CD4-positive, alpha-beta T cell treated with Interferon gamma for 1 hour (primary cell): ENCODE results near the gene CXCL17.
"Not testable (repeated sequence)": the region's sequence is repeated elsewhere in the genome, so short reads cannot be mapped to it uniquely, and the experiment has no call there.

Source experiments
- DNase-seq: peaks from one replicate; pipeline ENCODE4 v3.0.0-alpha.2; 2020

Gene CXCL17

GRCh38 chr19:42461700-42462324, 19.1 kb upstream of the CXCL17 start:
- no peak for DNase-seq

- DNase-seq, result not testable (repeated sequence)
These were observed 18.5 kb upstream of the CXCL17 start for GRCh38 chr19:42461231-42461630.

GRCh38 chr19:42459926-42460325, 17.2 kb upstream of the CXCL17 start:
- DNase-seq, result no peak

GRCh38 chr19:42455621-42456081, 12.9 kb upstream of the CXCL17 start:
- no peak for DNase-seq

- DNase-seq, result no peak
These were observed 12.3 kb upstream of the CXCL17 start for GRCh38 chr19:42455086-42455485.

GRCh38 chr19:42452590-42452989, 9.8 kb upstream of the CXCL17 start:
- DNase-seq, result no peak

- peak; percentile 85 for DNase-seq
These were observed 7.7 kb upstream of the CXCL17 start for GRCh38 chr19:42450314-42450934.

- not testable (repeated sequence) for DNase-seq
These were observed 5.6 kb upstream of the CXCL17 start for GRCh38 chr19:42448306-42448705.

GRCh38 chr19:42445948-42446347, 3.2 kb upstream of the CXCL17 start:
- DNase-seq, result no peak

GRCh38 chr19:42443944-42444398, 1.2 kb upstream of the CXCL17 start:
- no peak for DNase-seq

GRCh38 chr19:42441049-42441445, 1.7 kb downstream of the CXCL17 start:
- DNase-seq, result no peak

- DNase-seq, result peak; percentile 67
These were observed 2.2 kb downstream of the CXCL17 start for GRCh38 chr19:42440357-42441048.

GRCh38 chr19:42436006-42436405, 6.7 kb downstream of the CXCL17 start:
- no peak for DNase-seq

GRCh38 chr19:42435316-42435715, 7.4 kb downstream of the CXCL17 start:
- no peak for DNase-seq

- DNase-seq, result peak; percentile 64
These were observed 9.1 kb downstream of the CXCL17 start for GRCh38 chr19:42433503-42434260.

- no peak for DNase-seq
These were observed 11.3 kb downstream of the CXCL17 start for GRCh38 chr19:42431486-42431885.

- no peak for DNase-seq
These were observed 14.1 kb downstream of the CXCL17 start for GRCh38 chr19:42428676-42429075.

GRCh38 chr19:42427313-42427712, 15.4 kb downstream of the CXCL17 start, which contains the start of gene LIPE:
TSS of gene LIPE (minus strand) at chr19:42427388. CDS start at chr19:42427149, 239 bp downstream.
- DNase-seq, result no peak

GRCh38 chr19:42426643-42427042, 16.1 kb downstream of the CXCL17 start:
- no peak for DNase-seq

- no peak for DNase-seq
These were observed 18.0 kb downstream of the CXCL17 start for GRCh38 chr19:42424712-42425131.

GRCh38 chr19:42424345-42424707, 18.4 kb downstream of the CXCL17 start:
- DNase-seq, result no peak

GRCh38 chr19:42423462-42424344, 19.0 kb downstream of the CXCL17 start:
- peak; percentile 92 for DNase-seq
